Astrocyte of the spinal cord (primary cell): ENCODE data around the gene RNF34.

Source experiments
- DNase-seq: peaks from one replicate; pipeline ENCODE4 v3.0.0; 2011; ENCODE audit warnings: low read depth, low spot score
- H3K4me3 ChIP-seq: 2 replicates; pipeline ENCODE4 v1.5.1; 2011; ENCODE audit warnings: low read depth, mild to moderate bottlenecking, low read length, moderate library complexity
- in situ Hi-C: cut with HindIII; loops from 2 replicates; pipeline ENCODE4 v1.10.0; 2017; ENCODE audit warnings: low sequenced_read_pairs
- TF ChIP-seq, protein P1 (sequence below): IDR thresholded peaks from 2 replicates; pipeline ENCODE4 v1.5.1; 2012; ENCODE audit warnings: low read depth, mild to moderate bottlenecking, low read length, inconsistent platforms

The RNF34 gene

DNA sequence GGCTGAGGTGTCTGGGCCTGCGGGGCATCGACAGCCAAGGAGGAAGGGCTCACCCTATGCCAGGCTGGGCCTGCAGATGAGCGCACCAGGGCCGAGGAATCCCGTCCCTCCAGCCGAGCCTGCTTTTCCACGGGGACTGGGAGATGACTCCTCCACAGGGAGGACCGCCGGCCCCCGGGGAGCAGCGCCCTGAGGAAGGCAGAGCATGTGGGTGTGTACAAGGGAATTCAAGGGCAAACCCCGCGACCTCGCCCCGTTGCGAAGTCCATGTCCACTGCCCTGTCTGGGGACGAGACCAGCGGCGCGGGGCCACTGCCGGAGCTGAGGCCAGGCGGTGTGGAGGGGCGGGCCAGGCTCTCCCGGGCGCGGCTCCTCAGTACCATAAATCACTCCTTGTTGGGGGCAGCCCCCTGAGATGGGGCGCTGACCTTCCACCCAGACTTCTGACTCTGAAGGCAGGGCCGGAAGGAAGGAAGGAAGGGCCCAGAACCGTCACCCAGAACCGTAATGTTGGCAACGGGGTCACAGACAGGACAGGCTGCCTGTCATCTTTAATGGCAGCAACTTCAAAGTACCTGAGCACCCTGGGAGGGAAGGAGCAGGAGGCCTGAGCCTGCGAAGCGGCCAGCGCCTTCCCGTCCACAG, 52.5 kb downstream of the RNF34 start:
- TF ChIP-seq, protein P1, sequence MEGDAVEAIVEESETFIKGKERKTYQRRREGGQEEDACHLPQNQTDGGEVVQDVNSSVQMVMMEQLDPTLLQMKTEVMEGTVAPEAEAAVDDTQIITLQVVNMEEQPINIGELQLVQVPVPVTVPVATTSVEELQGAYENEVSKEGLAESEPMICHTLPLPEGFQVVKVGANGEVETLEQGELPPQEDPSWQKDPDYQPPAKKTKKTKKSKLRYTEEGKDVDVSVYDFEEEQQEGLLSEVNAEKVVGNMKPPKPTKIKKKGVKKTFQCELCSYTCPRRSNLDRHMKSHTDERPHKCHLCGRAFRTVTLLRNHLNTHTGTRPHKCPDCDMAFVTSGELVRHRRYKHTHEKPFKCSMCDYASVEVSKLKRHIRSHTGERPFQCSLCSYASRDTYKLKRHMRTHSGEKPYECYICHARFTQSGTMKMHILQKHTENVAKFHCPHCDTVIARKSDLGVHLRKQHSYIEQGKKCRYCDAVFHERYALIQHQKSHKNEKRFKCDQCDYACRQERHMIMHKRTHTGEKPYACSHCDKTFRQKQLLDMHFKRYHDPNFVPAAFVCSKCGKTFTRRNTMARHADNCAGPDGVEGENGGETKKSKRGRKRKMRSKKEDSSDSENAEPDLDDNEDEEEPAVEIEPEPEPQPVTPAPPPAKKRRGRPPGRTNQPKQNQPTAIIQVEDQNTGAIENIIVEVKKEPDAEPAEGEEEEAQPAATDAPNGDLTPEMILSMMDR = no peak
- in situ Hi-C loops = no loop called here
- no peak for DNase-seq
- H3K4me3 ChIP-seq = no peak overlapping the region

DNA sequence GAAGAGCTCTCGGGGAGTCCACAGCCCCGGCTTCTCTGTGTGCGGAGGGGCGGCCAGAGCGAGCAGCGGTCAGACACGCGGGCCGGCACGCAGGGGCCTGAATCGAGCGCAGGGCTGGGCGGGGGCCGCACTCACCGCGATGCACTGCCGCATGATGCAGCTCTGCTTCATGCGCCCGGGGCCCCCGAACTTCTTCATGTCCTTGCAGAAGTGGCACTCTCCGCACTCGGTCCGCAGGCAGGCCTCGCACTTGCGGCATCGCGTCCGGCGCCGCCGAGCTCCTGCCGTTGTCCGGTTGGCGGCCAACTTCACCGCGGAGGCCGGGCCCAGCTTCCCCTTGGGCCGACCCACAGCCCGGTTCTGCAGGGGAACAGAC, 53.1 kb downstream of the RNF34 start:
- in situ Hi-C loops = no loop called here
- TF ChIP-seq, protein P1 = no peak
- H3K4me3 ChIP-seq = no peak overlapping the region
- DNase-seq = no peak

DNA sequence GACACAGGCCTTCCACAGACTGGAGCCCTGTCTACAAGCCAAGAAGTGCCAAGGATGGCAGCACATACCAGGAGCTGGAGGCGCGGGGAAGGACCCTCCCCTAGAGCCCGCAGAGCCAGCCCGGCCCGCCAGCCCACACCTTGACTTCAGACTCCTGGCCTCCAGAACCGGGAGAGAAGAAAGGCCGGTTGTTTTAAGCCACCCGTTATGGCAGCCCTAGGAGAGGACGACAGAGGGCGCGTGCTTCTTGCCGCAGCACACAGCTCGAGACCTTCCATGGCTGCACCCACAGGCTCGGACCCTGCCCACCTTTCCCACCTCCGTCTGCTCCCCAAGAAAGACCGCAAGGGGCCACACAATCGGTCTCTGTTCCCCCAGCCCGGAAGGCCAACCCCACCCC, 53.7 kb downstream of the RNF34 start:
- no peak for DNase-seq
- no peak overlapping the region for H3K4me3 ChIP-seq
- TF ChIP-seq, protein P1 = no peak
- in situ Hi-C loops = no loop called here

DNA sequence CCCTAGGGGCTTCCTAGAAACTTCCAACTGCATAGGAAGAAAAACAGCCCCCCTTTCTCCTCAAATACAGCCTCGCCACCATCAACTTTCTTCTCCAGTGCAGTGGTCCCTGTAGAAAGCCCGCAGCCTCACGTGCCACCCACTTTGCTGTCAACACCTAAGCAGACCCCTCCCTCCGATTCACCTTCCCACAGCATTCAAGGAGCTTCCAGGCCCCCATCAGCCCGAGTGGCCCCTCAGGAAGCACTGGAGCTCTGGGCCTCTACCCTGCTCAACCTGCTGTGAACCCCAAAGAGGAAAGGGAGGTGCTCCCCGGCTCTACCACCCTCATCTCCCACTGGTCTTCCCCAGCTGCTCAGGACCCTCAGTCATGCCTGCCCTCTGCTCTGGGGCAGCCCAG, 55.0 kb downstream of the RNF34 start:
- DNase-seq = no peak
- in situ Hi-C loops = no loop called here
- no peak overlapping the region for H3K4me3 ChIP-seq
- TF ChIP-seq, protein P1 = no peak

DNA sequence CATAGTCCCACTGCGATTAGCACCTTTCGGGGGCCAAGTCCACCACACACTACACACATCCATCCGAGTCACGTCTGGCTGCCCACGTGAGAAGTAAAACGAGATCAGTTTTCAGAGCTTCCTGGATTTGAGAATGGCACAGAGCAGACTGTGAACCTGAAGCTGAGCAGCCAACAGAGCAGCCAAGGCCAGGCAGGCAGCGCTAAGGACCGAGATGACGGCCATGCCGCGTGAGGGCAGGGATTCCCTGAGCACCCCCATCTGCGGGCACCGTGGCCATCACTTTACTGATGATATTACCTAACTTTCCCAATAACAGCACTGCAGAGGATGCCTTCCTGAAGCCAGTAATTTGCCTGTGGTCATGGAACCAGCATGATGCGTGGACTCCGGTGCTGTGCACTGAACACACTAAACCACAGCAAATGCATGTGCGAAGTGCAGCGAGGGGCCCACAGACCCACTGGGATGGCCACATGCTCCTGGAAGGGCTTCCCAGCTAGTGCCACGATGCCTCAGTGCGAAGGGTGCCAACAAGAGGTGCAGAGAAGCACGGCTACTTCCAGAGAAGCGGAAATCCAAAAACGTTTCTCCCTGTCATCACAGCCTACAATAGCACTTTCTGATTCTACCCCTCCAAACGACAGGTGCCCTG, 56.0 kb downstream of the RNF34 start:
- TF ChIP-seq, protein P1 = no peak
- in situ Hi-C loops = no loop called here
- DNase-seq = no peak
- no peak overlapping the region for H3K4me3 ChIP-seq

DNA sequence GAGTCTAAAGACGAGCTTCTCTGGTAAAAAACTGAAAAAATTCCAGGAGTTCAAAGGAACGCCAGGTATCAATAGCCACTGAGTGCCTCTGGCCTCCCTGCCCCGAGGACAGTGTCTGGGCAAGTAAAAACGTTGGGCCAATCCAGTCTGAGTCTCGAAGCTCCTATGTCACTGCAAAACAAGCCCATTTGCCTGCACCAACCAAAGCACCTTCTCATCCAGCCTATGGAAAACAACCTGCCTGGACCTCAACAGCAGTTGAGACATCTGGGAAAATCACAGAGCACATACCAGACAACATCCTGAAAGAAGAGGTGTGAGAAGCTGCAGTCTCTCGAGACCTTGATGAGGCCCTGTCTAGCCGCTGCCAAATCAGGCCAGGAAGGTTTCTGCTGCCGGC, 56.6 kb downstream of the RNF34 start:
- in situ Hi-C loops = no loop called here
- no peak for DNase-seq
- TF ChIP-seq, protein P1 = no peak
- no peak overlapping the region for H3K4me3 ChIP-seq
